ENCODE data around the gene FMNL2.

The FMNL2 gene

DNA sequence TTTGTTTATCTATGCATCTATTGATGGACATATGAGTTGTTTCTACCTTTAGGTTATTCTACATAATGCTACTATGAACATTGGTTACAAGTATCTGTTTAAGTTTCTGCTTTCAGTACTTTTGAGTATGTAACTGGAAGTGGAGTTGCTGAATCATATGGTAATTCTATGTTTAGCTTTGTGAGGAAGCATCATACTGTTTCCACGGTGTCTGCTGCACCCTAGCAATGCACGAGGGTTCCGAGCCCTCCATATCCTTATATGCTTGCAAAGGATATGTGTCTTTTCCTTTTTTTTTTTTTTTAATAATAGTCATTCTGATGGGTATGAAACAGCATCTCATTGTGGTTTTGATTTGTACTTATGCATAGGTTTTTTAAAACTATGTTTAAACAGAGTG is 83.7 kb downstream of the FMNL2 start:
- CTCF ChIA-PET, result interaction anchor here (0.7 to 1.0 kb wide), 3 partner anchors 8 to 214 kb away, joined by 4 to 6 read pairs (median 4); no protein-coding TSS in a partner anchor

More for the DNA sequence above, 83.7 kb downstream of the FMNL2 start:
- no peaks in the 10 kb centered on the region for H3K36me3 ChIP-seq (ENCODE audit: control insufficient read depth in 2 of 2, insufficient read depth in 1 of 2, low read length in 2 of 2)
- POLR2A ChIA-PET, result interaction anchor here (0.7 kb wide), 1 partner anchor 154 kb away, joined by 3 read pairs; no protein-coding TSS in a partner anchor
- no peaks in the 10 kb centered on the region for H3K9me3 ChIP-seq (ENCODE audit: control insufficient read depth, insufficient read depth, low read depth, low read length)
- peaks cover 11% of the 10 kb centered on the region for H3K4me1 ChIP-seq (ENCODE audit: control insufficient read depth, insufficient read depth, low read length)
- H3K27ac ChIP-seq (ENCODE audit: extremely low read depth, low read depth, low read length), result no peak overlapping the region
- no peak for TF ChIP-seq ZNF530 (tag by site-specific recombination; IDR thresholded peaks at IDR 0.05; ENCODE audit: low read depth)
- TF ChIP-seq ATF2 (tag by site-specific recombination; IDR thresholded peaks at IDR 0.05; ENCODE audit: low read depth), result no peak
- no peak for TF ChIP-seq ZNF449 (tag by site-specific recombination; IDR thresholded peaks at IDR 0.05)
- no peak for TF ChIP-seq ZBTB17 (tag by site-specific recombination; IDR thresholded peaks at IDR 0.05)
- TF ChIP-seq ZNF274 (IDR thresholded peaks at IDR 0.05; ENCODE audit: low read length), result no peak
- no peak for TF ChIP-seq ZNF274 (tag by site-specific recombination; IDR thresholded peaks at IDR 0.05; ENCODE audit: borderline replicate concordance)
- no peak for TF ChIP-seq ZNF76 (tag by site-specific recombination; IDR thresholded peaks at IDR 0.05; ENCODE audit: borderline replicate concordance, low read depth)
- no peak for TF ChIP-seq HOXD13 (CRISPR knock-in tag; IDR thresholded peaks at IDR 0.05; ENCODE audit: borderline replicate concordance)
- TF ChIP-seq ZNF148 (tag by site-specific recombination; IDR thresholded peaks at IDR 0.05; ENCODE audit: borderline replicate concordance), result no peak
- TF ChIP-seq GLIS2 (tag by site-specific recombination; IDR thresholded peaks at IDR 0.05), result no peak
- no peak for TF ChIP-seq KLF1 (tag by site-specific recombination; IDR thresholded peaks at IDR 0.05)
- TF ChIP-seq ZNF707 (tag by site-specific recombination; IDR thresholded peaks at IDR 0.05), result no peak
- no peak for TF ChIP-seq PRDM4 (tag by site-specific recombination; IDR thresholded peaks at IDR 0.05)
- TF ChIP-seq, protein P1, sequence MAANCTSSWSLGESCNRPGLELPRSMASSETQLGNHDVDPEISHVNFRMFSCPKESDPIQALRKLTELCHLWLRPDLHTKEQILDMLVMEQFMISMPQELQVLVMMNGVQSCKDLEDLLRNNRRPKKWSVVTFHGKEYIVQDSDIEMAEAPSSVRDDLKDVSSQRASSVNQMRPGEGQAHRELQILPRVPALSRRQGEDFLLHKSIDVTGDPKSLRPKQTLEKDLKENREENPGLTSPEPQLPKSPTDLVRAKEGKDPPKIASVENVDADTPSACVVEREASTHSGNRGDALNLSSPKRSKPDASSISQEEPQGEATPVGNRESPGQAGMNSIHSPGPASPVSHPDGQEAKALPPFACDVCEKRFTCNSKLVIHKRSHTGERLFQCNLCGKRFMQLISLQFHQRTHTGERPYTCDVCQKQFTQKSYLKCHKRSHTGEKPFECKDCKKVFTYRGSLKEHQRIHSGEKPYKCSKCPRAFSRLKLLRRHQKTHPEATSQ (tag by site-specific recombination; IDR thresholded peaks at IDR 0.05), result no peak
- no peak for TF ChIP-seq ZNF302 (tag by site-specific recombination; IDR thresholded peaks at IDR 0.05; ENCODE audit: low read depth)
- no peak for TF ChIP-seq ZNF155 (tag by site-specific recombination; IDR thresholded peaks at IDR 0.05)
- TF ChIP-seq ZBTB48 (tag by site-specific recombination; IDR thresholded peaks at IDR 0.05), result no peak
- no peak for TF ChIP-seq BCL6B (tag by site-specific recombination; IDR thresholded peaks at IDR 0.05)
- TF ChIP-seq EGR2 (tag by site-specific recombination; IDR thresholded peaks at IDR 0.05; ENCODE audit: low read depth), result no peak
- no peak overlapping the region for H3K4me3 ChIP-seq (ENCODE audit: low read depth, low read length)

Data from HEK293 (cell line).